WTC11 (cell line): ENCODE measurements around the gene GZMM. TPM values are rescaled to one million over a fixed set of nuclear protein-coding genes. Genes with fewer than 3 reads are reported as not detected.

ENCODE experiments used
- ATAC-seq: fragments of 200-7000 bp; cut with Tn5 transposase; 2 replicates; pipeline ENCODE4 v1.10.0; 2021; ENCODE audit warnings: mild to moderate bottlenecking, moderate library complexity
- CTCF ChIA-PET: fragments of 300-600 bp; sonication (Branson Sonifier 250); formaldehyde crosslinking; loops from one replicate; lab custom pipeline; 2021; ENCODE audit warnings: antibody characterized with exemption; lab: Charles Lee
- POLR2A ChIA-PET: fragments of 350-600 bp; sonication (Branson Sonifier 250); formaldehyde crosslinking; loops from one replicate; lab custom pipeline; 2021; ENCODE audit warnings: antibody characterized with exemption; lab: Charles Lee
- DNase-seq: peaks from one replicate; pipeline ENCODE4 v3.0.0; 2021; ENCODE audit warnings: low spot score
- H3K27ac Mint-ChIP-seq: 2 replicates; pipeline ENCODE4 v1.8.0; 2021; ENCODE audit warnings: mixed read lengths
- H3K27me3 Mint-ChIP-seq: 2 replicates; pipeline ENCODE4 v1.8.0; 2021; ENCODE audit warnings: low read depth, mild to moderate bottlenecking, moderate library complexity, mixed read lengths
- H3K36me3 Mint-ChIP-seq: 2 replicates; pipeline ENCODE4 v1.8.0; 2021; ENCODE audit warnings: mixed read lengths
- H3K4me1 Mint-ChIP-seq: 2 replicates; pipeline ENCODE4 v1.8.0; 2022; ENCODE audit warnings: mixed read lengths
- H3K4me3 Mint-ChIP-seq: 2 replicates; pipeline ENCODE4 v1.8.0; 2021; ENCODE audit warnings: mild to moderate bottlenecking, moderate library complexity, mixed read lengths
- H3K9me3 Mint-ChIP-seq: 2 replicates; pipeline ENCODE4 v1.8.0; 2021; ENCODE audit warnings: mixed read lengths
- ATF1 ChIP-seq: sonication (generic); formaldehyde crosslinking; IDR thresholded peaks from 2 replicates; pipeline ENCODE4 v1.8.1; 2023; ENCODE audit warnings: mild to moderate bottlenecking, moderate library complexity, missing genetic modification reagents
- CBFB ChIP-seq: sonication (generic); formaldehyde crosslinking; IDR thresholded peaks from 2 replicates; pipeline ENCODE4 v1.8.1; 2022; ENCODE audit warnings: mild to moderate bottlenecking, low read depth, missing genetic modification reagents
- CDX4 ChIP-seq: fragments of 250-450 bp; sonication (Bioruptor Pico); IDR thresholded peaks from 2 replicates; pipeline ENCODE4 v1.9.0; 2021; ENCODE audit warnings: moderate library complexity, mild to moderate bottlenecking, inconsistent platforms, borderline replicate concordance
- E2F1 ChIP-seq: sonication (generic); formaldehyde crosslinking; IDR thresholded peaks from 2 replicates; pipeline ENCODE4 v1.8.0; 2022; ENCODE audit warnings: mild to moderate bottlenecking, missing genetic modification reagents
- ELF4 ChIP-seq: sonication (generic); formaldehyde crosslinking; IDR thresholded peaks from 2 replicates; pipeline ENCODE4 v1.8.1; 2022; ENCODE audit warnings: low read depth, mild to moderate bottlenecking, moderate library complexity, missing genetic modification reagents
- GTF2I ChIP-seq: fragments of 250-450 bp; sonication (Bioruptor Pico); conservative IDR thresholded peaks from 2 replicates; pipeline ENCODE4 v1.4.0; 2021; ENCODE audit warnings: mild to moderate bottlenecking
- HMGA2 ChIP-seq: fragments of 250-450 bp; sonication (Bioruptor Pico); IDR thresholded peaks from 2 replicates; pipeline ENCODE4 v1.4.0; 2021; ENCODE audit warnings: mild to moderate bottlenecking, moderate library complexity
- IRF1 ChIP-seq: sonication (generic); formaldehyde crosslinking; IDR thresholded peaks from 2 replicates; pipeline ENCODE4 v1.8.0; 2023; ENCODE audit warnings: missing genetic modification reagents
- MAX ChIP-seq: sonication (generic); formaldehyde crosslinking; IDR thresholded peaks from 2 replicates; pipeline ENCODE4 v1.8.0; 2022; ENCODE audit warnings: mild to moderate bottlenecking, missing genetic modification reagents
- NFE2L1 ChIP-seq: sonication (generic); formaldehyde crosslinking; IDR thresholded peaks from 2 replicates; pipeline ENCODE4 v1.8.1; 2023; ENCODE audit warnings: missing genetic modification reagents
- NFYB ChIP-seq: sonication (generic); formaldehyde crosslinking; conservative IDR thresholded peaks from 2 replicates; pipeline ENCODE4 v1.8.0; 2022; ENCODE audit warnings: low read depth, missing genetic modification reagents
- PRDM15 ChIP-seq: sonication (generic); formaldehyde crosslinking; IDR thresholded peaks from 2 replicates; pipeline ENCODE4 v1.8.0; 2022; ENCODE audit warnings: missing genetic modification reagents
- PREB ChIP-seq: sonication (generic); formaldehyde crosslinking; IDR thresholded peaks from 2 replicates; pipeline ENCODE4 v1.8.1; 2022; ENCODE audit warnings: mild to moderate bottlenecking, missing genetic modification reagents, moderate library complexity, borderline replicate concordance
- SMAD4 ChIP-seq: sonication (generic); formaldehyde crosslinking; IDR thresholded peaks from 2 replicates; pipeline ENCODE4 v1.8.0; 2022; ENCODE audit warnings: mild to moderate bottlenecking, missing genetic modification reagents
- TEAD1 ChIP-seq: sonication (generic); formaldehyde crosslinking; IDR thresholded peaks from 2 replicates; pipeline ENCODE4 v1.8.0; 2022; ENCODE audit warnings: mild to moderate bottlenecking, missing genetic modification reagents
- TP53 ChIP-seq: sonication (generic); formaldehyde crosslinking; IDR thresholded peaks from 2 replicates; pipeline ENCODE4 v1.8.1; 2023; ENCODE audit warnings: mild to moderate bottlenecking, missing genetic modification reagents
- ZBTB21 ChIP-seq: sonication (generic); formaldehyde crosslinking; IDR thresholded peaks from 2 replicates; pipeline ENCODE4 v1.8.1; 2023; ENCODE audit warnings: mild to moderate bottlenecking, missing genetic modification reagents, borderline replicate concordance
- ZNF138 ChIP-seq: sonication (generic); formaldehyde crosslinking; conservative IDR thresholded peaks from 2 replicates; pipeline ENCODE4 v1.8.1; 2022; ENCODE audit warnings: mild to moderate bottlenecking, moderate library complexity, missing genetic modification reagents
- ZNF263 ChIP-seq: sonication (generic); formaldehyde crosslinking; IDR thresholded peaks from 2 replicates; pipeline ENCODE4 v1.8.1; 2022; ENCODE audit warnings: low read depth, mild to moderate bottlenecking, moderate library complexity, missing genetic modification reagents
- ZNF423 ChIP-seq: fragments of 250-450 bp; sonication (Bioruptor Pico); IDR thresholded peaks from 2 replicates; pipeline ENCODE4 v2.1.2; 2022; ENCODE audit warnings: mild to moderate bottlenecking, moderate library complexity
- ZNF512 ChIP-seq: sonication (generic); formaldehyde crosslinking; IDR thresholded peaks from 2 replicates; pipeline ENCODE4 v1.8.1; 2022; ENCODE audit warnings: missing genetic modification reagents, borderline replicate concordance
- total RNA-seq: library from RNA; stranded (reverse); gene quantifications from 3 replicates; pipeline ENCODE4 v1.2.3, GENCODE V29; 2021

GZMM gene
- total RNA-seq, 1 experiment from 2014 or later = 0.68 TPM

- TF ChIP-seq PRDM15 (no peak), ZNF512 (CRISPR knock-in tag) (no peak), ZNF263 (no peak), MAX (no peak), ZNF423 (CRISPR knock-in tag) (no peak), HMGA2 (no peak)
Measured at GRCh38 chr19:573519-573825, 29.6 kb downstream of the GZMM start (continued).

GRCh38 chr19:574658-575526 lies 31.0 kb downstream of the GZMM start:
- CTCF ChIA-PET = interaction anchor here (0.6 to 3.0 kb wide), 5 partner anchors 10 to 64 kb away, joined by 3 to 32 read pairs (median 3); no protein-coding TSS in a partner anchor
- POLR2A ChIA-PET = interaction anchor here (0.9 kb wide), 1 partner anchor 9 kb away, joined by 3 read pairs; no protein-coding TSS in a partner anchor
- no peaks in the 10 kb centered on the region for H3K9me3 Mint-ChIP-seq
- DNase-seq (no peak), ATAC-seq (no peak)
- peak overlapping the region; percentile 88 for H3K4me3 Mint-ChIP-seq
- peaks cover 28% of the 10 kb centered on the region for H3K4me1 Mint-ChIP-seq
- peaks cover 10% of the 10 kb centered on the region for H3K27me3 Mint-ChIP-seq
- peak overlapping the region; percentile 78 for H3K27ac Mint-ChIP-seq
- peaks cover under 1% of the 10 kb centered on the region; the same call in 1 of the 2 replicates for H3K36me3 Mint-ChIP-seq
- TF ChIP-seq TEAD1 (no peak), ZBTB21 (CRISPR knock-in tag) (no peak), TP53 (CRISPR knock-in tag) (no peak), NFYB (CRISPR knock-in tag) (no peak), SMAD4 (CRISPR knock-in tag) (no peak), ELF4 (no peak), ZNF138 (CRISPR knock-in tag) (no peak), GTF2I (CRISPR knock-in tag) (no peak), IRF1 (CRISPR knock-in tag) (no peak), NFE2L1 (CRISPR knock-in tag) (no peak), ATF1 (CRISPR knock-in tag) (no peak), ZNF512 (CRISPR knock-in tag) (no peak), CBFB (CRISPR knock-in tag) (no peak), E2F1 (CRISPR knock-in tag) (no peak), CDX4 (no peak), PREB (no peak)
- TF ChIP-seq, all 79 proteins: peak for 0
